Type B pancreatic cell (in vitro differentiated cells): ENCODE results near the gene OVOL2. TPM values are rescaled to one million over a fixed set of nuclear protein-coding genes. Genes with fewer than 3 reads are reported as not detected.
"Not testable (repeated sequence)": the region's sequence is repeated elsewhere in the genome, so short reads cannot be mapped to it uniquely, and the experiment has no call there.

ENCODE experiments used
- DNase-seq: peaks from one replicate; pipeline ENCODE4 v3.0.0; 2021; ENCODE audit warnings: mixed read lengths; ENCODE audit not compliant: unreplicated experiment; ENCODE audit errors: extremely low spot score
- H3K27ac Mint-ChIP-seq: 2 replicates; pipeline ENCODE4 v1.8.0; 2021; ENCODE audit warnings: mild to moderate bottlenecking, mixed read lengths
- H3K27me3 Mint-ChIP-seq: 2 replicates; pipeline ENCODE4 v1.8.0; 2021; ENCODE audit warnings: mixed read lengths
- H3K36me3 Mint-ChIP-seq: 2 replicates; pipeline ENCODE4 v1.8.0; 2021; ENCODE audit warnings: mixed read lengths
- H3K4me1 Mint-ChIP-seq: one replicate; pipeline ENCODE4 v1.8.0; 2021; ENCODE audit warnings: mixed read lengths; ENCODE audit not compliant: unreplicated experiment
- H3K4me3 Mint-ChIP-seq: 2 replicates; pipeline ENCODE4 v1.8.0; 2021; ENCODE audit warnings: mild to moderate bottlenecking, mixed read lengths
- H3K9me3 Mint-ChIP-seq: 2 replicates; pipeline ENCODE4 v1.8.0; 2021; ENCODE audit warnings: mixed read lengths
- CTCF ChIP-seq: fragments of 200-600 bp; sonication (generic); conservative IDR thresholded peaks from 2 replicates; pipeline ENCODE4 v1.5.0; 2021; ENCODE audit warnings: antibody characterized with exemption, mild to moderate bottlenecking
- total RNA-seq: library from RNA; stranded (reverse); gene quantifications from 2 replicates; pipeline ENCODE4 v1.2.1, GENCODE V29; 2021; ENCODE audit warnings: low replicate concordance

The OVOL2 gene
- total RNA-seq, 1 donor from 2014 or later, result 7.3 TPM

GRCh38 chr20:18030020-18030419 is 27.7 kb downstream of the OVOL2 start:
- Mint-ChIP-seq H3K36me3 (no peaks in the 10 kb centered on the region), H3K9me3 (no peaks in the 10 kb centered on the region), H3K4me3 (no peak overlapping the region), H3K4me1 (peaks cover 8% of the 10 kb centered on the region), H3K27ac (no peak overlapping the region), H3K27me3 (no peaks in the 10 kb centered on the region)
- no peak for TF ChIP-seq CTCF
- no peak for DNase-seq

- H3K27ac Mint-ChIP-seq, DNase-seq, H3K4me1 Mint-ChIP-seq, H3K27me3 Mint-ChIP-seq, H3K4me3 Mint-ChIP-seq, H3K9me3 Mint-ChIP-seq, H3K36me3 Mint-ChIP-seq: not testable (repeated sequence)
Measured at GRCh38 chr20:18027011-18027410, 30.7 kb downstream of the OVOL2 start.

GRCh38 chr20:18024606-18025127 is 33.0 kb downstream of the OVOL2 start:
- Mint-ChIP-seq H3K36me3 (no peaks in the 10 kb centered on the region), H3K9me3 (no peaks in the 10 kb centered on the region), H3K4me1 (no peaks in the 10 kb centered on the region), H3K27me3 (no peaks in the 10 kb centered on the region), H3K4me3 (no peak overlapping the region), H3K27ac (no peak overlapping the region)
- no peak for DNase-seq
- no peak for TF ChIP-seq CTCF

- TF ChIP-seq CTCF, result no peak
- no peaks in the 10 kb centered on the region for H3K9me3 Mint-ChIP-seq
- peaks cover 3% of the 10 kb centered on the region for H3K36me3 Mint-ChIP-seq
- H3K27me3 Mint-ChIP-seq, result no peaks in the 10 kb centered on the region
- no peak overlapping the region for H3K4me3 Mint-ChIP-seq
- no peaks in the 10 kb centered on the region for H3K4me1 Mint-ChIP-seq
- no peak for DNase-seq
- no peak overlapping the region for H3K27ac Mint-ChIP-seq
Measured at GRCh38 chr20:18020931-18021330, 36.8 kb downstream of the OVOL2 start.

- Mint-ChIP-seq H3K9me3 (no peaks in the 10 kb centered on the region), H3K4me1 (no peaks in the 10 kb centered on the region), H3K4me3 (no peak overlapping the region), H3K36me3 (peaks cover 3% of the 10 kb centered on the region), H3K27ac (no peak overlapping the region), H3K27me3 (no peaks in the 10 kb centered on the region)
- no peak for DNase-seq
- TF ChIP-seq CTCF, result peak; percentile 59
Measured at GRCh38 chr20:18019068-18019467, 38.6 kb downstream of the OVOL2 start.

GRCh38 chr20:18018100-18018499 is 39.6 kb downstream of the OVOL2 start:
- Mint-ChIP-seq H3K27me3 (no peaks in the 10 kb centered on the region), H3K36me3 (peaks cover 3% of the 10 kb centered on the region), H3K4me1 (no peaks in the 10 kb centered on the region), H3K27ac (no peak overlapping the region), H3K4me3 (no peak overlapping the region), H3K9me3 (no peaks in the 10 kb centered on the region)
- DNase-seq, result no peak
- TF ChIP-seq CTCF, result no peak
